GM21717 (cell line): ENCODE results near the gene RAB29.
"Not testable (repeated sequence)": the region's sequence is repeated elsewhere in the genome, so short reads cannot be mapped to it uniquely, and the experiment has no call there.

Experiments
- ATAC-seq: cut with Tn5 transposase; IDR thresholded peaks from one replicate; pipeline ENCODE4 v1.9.1; 2021; ENCODE audit warnings: mild to moderate bottlenecking, moderate library complexity; ENCODE audit not compliant: unreplicated experiment

The RAB29 gene

GRCh38 chr1:205775015-205775716 lies at the start of gene RAB29:
RAB29 (minus strand) TSS chr1:205775482; CDS start chr1:205774956, 526 bp downstream.
- peak; percentile 65 for ATAC-seq

- ATAC-seq = no peak
Measured at GRCh38 chr1:205824180-205824579, 48.9 kb upstream of the RAB29 start.

DNA sequence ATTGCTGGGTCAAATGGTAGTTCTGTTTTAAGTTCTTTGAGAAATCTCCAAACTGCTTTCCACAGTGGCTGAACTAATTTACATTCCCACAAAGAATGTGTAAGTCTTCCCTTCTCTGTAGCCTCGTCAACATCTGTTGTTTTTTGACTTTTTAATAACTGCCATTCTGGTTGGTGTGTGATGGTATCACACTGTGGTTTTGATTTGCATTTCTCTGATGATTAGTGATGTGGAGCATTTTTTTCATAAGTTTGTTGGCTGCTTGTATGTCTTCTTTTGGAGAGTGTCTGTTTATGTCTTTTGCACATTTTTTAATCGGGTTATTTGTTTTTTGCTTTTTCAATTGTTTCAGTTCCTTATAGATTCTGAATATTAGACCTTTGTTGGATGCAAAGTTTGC lies 48.0 kb upstream of the RAB29 start:
- ATAC-seq = not testable (repeated sequence)

DNA sequence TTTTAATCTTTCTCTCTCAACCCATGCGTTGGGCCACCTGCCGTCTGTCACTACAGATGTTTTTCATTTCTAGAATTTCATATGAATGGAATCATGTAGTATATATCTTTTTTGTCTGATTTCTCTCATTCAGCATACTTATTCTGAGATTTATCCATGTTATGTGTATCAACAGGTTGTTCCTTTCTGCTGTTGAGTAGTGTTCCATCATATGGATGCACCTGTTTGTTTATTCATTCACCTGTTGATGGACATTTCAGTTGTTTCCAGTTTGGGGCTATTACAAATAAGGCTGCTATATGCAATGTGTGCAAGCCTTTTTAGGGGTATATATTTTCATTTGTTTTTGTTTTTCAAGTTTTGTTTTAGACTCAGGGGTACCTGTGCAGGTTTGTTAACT lies 47.1 kb upstream of the RAB29 start:
- no peak for ATAC-seq

DNA sequence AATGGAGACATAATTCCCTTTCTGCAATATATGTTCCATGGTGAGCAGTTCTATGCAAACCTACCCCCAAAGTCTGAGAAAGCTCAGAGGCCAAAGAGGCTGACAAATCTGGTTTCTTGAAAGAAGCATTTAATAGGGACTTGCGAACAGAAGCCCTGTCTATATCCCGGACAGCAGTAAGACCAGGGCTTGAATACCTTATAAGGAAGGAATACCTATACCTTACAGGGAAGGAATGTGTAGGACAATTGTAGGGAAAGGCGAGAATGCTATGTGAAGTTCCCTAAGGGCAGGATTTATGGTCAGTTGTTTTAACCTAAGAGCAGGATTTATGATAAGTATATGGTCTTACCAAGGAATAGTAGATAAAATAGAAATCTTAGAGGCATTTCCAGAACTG lies 42.7 kb upstream of the RAB29 start:
- no peak for ATAC-seq

GRCh38 chr1:205817364-205817763 lies 42.1 kb upstream of the RAB29 start:
- ATAC-seq = no peak

GRCh38 chr1:205813755-205814058 lies 38.4 kb upstream of the RAB29 start:
- ATAC-seq = no peak

GRCh38 chr1:205812878-205813754 lies 37.8 kb upstream of the RAB29 start, which contains the start of gene SLC41A1:
SLC41A1 (minus strand) TSS chr1:205813198; CDS start chr1:205810441, 2,757 bp downstream.
- ATAC-seq = peak; percentile 79

GRCh38 chr1:205812271-205812877 lies 37.1 kb upstream of the RAB29 start:
- ATAC-seq = no peak

- ATAC-seq = no peak
Measured at GRCh38 chr1:205811660-205812059, 36.4 kb upstream of the RAB29 start.

DNA sequence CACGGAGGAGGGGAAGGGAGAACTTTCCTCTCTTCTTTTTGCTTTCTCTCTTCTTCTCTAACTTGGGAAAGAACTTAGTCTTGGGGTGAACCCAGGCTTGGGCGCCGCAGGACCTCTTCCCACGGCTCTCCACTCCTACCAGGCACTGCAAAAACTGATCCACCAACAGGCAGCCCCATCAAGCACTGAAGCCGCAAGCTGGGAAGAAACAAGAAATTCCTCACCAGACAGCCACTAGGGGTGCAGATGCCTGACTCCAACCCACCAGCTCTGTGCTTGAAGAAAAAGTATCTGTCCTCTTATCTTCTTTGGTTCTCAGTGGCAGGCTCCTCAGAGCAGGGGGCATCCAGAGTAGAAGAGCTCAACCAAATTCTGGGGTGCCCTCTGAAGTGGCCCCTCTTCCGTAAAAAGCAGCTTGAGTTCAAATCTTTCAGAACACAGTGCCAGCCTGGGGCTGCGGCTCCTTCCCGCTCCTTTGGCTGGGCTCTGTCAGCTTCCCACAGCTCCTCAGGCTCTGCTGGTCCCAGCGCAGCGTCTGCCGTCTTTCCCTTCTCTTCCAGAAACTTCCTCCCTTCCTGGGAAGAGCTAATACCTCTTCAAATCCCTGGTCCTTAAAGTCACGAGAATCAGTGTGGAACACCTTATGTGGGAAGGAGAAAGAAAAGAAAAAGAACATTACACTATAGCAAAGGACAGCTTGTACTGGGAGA lies 35.3 kb upstream of the RAB29 start:
- no peak for ATAC-seq

DNA sequence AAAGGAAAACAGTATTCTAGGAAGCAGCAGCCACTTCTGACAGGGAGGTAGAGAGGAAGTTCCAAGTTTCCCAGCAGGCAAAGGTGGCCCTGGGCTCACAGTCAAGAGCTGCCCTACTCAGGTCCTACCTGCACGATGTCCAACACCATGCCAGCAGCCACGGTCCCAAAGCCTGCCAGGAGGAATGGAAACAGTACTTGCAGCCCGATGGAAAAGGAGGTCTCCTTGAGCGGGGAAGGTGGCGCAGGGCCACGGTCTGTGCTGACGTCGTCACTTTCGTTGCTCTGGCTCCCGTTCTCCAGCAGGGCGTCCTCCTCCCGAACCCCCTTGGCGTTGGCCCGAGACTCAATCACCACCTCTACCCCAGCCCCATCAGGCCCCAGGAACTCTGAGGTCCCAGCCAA lies 34.7 kb upstream of the RAB29 start:
- no peak for ATAC-seq

DNA sequence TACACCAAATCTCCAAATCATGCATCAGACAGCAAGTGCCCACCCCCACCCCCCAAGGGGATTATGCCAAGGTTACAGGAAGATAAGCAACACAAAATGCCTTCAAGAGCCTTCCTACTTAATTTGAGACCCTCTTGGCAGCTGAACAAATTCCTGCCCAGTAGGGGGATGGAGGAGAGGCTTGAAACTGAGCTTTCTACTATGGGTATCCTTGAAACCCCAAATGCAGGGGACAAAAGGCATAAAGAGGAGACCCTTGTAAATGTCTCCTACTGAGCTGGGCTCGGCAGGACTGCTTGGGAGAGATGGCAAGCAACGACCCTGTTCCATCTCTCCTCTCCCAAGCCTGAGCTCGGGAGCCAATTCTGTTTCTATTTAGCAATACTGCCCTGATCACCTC lies 34.2 kb upstream of the RAB29 start:
- ATAC-seq = no peak

DNA sequence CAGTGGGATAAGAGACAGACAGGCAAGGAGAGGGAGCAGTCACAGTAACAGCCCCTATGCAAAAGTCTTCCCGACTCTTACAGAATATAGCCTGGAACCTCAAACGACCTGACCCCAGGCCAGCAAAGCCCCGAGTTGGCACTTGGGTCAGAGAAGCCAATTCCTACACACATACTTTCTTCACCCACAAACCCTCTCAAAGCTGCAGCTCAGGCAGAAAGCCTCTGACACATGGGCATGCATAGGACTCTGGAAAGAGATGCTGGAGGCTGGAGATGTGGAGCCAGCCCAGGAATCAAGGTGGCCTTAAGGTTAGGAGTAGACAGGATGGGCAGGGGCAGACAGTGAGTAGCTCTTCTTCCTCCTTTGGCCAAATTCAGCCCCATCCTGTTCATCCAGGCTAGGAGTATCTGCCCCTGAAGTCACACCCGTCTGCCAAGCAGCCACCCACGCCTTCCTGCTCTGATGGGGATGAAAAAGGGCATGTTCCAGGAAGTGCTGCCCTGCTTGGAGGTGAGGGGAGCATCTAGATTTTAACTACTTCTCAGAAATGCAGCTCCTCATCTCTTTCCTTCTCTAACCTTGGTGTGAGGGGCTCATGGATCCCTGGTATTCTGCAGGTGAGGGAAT lies 29.9 kb upstream of the RAB29 start:
- no peak for ATAC-seq

DNA sequence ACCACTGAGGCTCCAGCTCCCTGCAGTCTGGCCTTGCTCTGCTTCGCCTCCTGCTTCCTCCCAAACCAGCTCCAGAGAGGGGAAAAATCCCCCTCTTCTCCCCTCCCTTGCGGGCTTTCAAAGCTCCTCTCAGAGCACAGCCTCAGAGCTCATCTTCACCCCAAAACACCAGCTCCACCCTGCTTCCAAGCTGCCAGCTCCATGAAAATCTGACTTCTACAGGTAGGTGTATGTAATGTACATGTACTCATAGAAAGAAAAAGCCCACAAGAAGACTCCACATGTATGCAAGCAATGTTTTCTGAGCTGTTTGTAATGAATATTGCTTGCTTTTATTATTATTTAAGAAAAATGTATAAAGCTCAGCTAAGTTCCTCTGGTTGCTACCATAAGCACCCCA lies 29.3 kb upstream of the RAB29 start:
- no peak for ATAC-seq

GRCh38 chr1:205803986-205804385 lies 28.7 kb upstream of the RAB29 start:
- ATAC-seq = no peak

GRCh38 chr1:205802060-205802459 lies 26.8 kb upstream of the RAB29 start:
- ATAC-seq = no peak

- ATAC-seq = no peak
Measured at GRCh38 chr1:205800981-205801703, 25.9 kb upstream of the RAB29 start.

DNA sequence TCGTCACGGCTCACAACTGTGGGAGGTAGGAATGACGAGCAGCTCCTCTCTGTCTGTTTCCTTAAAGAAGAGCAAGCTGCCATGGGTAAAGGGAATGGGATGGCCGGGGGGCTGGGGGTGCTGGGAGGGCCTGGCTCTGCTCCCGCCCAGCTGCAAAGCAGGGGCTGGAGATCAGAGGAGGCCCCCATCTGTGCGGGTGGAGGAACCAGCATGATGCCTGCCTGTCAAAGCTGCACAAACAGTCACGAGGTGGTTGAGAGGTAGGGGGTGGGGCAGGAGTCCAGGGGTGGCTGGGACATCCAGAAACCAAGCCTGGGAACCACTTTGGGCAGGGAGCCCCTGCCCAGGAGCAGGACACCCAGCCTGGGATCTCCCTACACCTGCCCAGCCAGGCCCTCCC lies 25.1 kb upstream of the RAB29 start:
- ATAC-seq = no peak

GRCh38 chr1:205798577-205798976 lies 23.3 kb upstream of the RAB29 start:
- no peak for ATAC-seq
